OCI-M1 (cell line): ENCODE data around the gene CASP10.
A peak's percentile ranks its signal among the peaks of the same experiment; 100 is the strongest.

Source experiments
- DNase-seq: peaks from one replicate; lab custom pipeline; 2025; lab: John Stamatoyannopoulos, UW

Gene CASP10

GRCh38 chr2:201196003-201196402 lies 13.1 kb downstream of the CASP10 start:
- peak; percentile 33 for DNase-seq

- no peak for DNase-seq
Observed at GRCh38 chr2:201196803-201197202, 13.9 kb downstream of the CASP10 start.

GRCh38 chr2:201197781-201198180 lies 14.8 kb downstream of the CASP10 start:
- DNase-seq, result no peak

- no peak for DNase-seq
Observed at GRCh38 chr2:201199847-201200246, 16.9 kb downstream of the CASP10 start.

- DNase-seq, result no peak
Observed at GRCh38 chr2:201200345-201200744, 17.4 kb downstream of the CASP10 start.

GRCh38 chr2:201201371-201201770 lies 18.4 kb downstream of the CASP10 start:
- no peak for DNase-seq

- DNase-seq, result no peak
Observed at GRCh38 chr2:201203916-201204654, 21.1 kb downstream of the CASP10 start.

GRCh38 chr2:201204655-201205514 lies 21.9 kb downstream of the CASP10 start:
- DNase-seq, result no peak

- no peak for DNase-seq
Observed at GRCh38 chr2:201205515-201205849, 22.5 kb downstream of the CASP10 start.

GRCh38 chr2:201208563-201209252 lies 25.8 kb downstream of the CASP10 start:
- no peak for DNase-seq

GRCh38 chr2:201215963-201216362 lies 33.0 kb downstream of the CASP10 start:
- DNase-seq, result no peak

GRCh38 chr2:201216918-201217317 lies 34.0 kb downstream of the CASP10 start:
- no peak for DNase-seq

GRCh38 chr2:201218780-201219179 lies 35.8 kb downstream of the CASP10 start:
- no peak for DNase-seq

GRCh38 chr2:201219328-201220096 lies 36.6 kb downstream of the CASP10 start:
- DNase-seq, result peak; percentile 46

- DNase-seq, result peak; percentile 96
Observed at GRCh38 chr2:201220102-201220570, 37.2 kb downstream of the CASP10 start.

- peak; percentile 57 for DNase-seq
Observed at GRCh38 chr2:201223089-201224073, 40.4 kb downstream of the CASP10 start.

GRCh38 chr2:201228271-201228911 lies 45.5 kb downstream of the CASP10 start:
- DNase-seq, result peak; percentile 56

GRCh38 chr2:201228912-201229290 lies 46.0 kb downstream of the CASP10 start:
- DNase-seq, result no peak

- DNase-seq, result peak; percentile 98
Observed at GRCh38 chr2:201231781-201232466, 49.0 kb downstream of the CASP10 start.

- DNase-seq, result no peak
Observed at GRCh38 chr2:201232467-201232815, 49.5 kb downstream of the CASP10 start.
